H1 (cell line): ENCODE data around the gene GUCY1A2. TPM values are rescaled to one million over a fixed set of nuclear protein-coding genes. Genes with fewer than 3 reads are reported as not detected.

Experiments
- CTCF ChIA-PET: fragments of 300-600 bp; sonication (Branson Sonifier 250); formaldehyde crosslinking; loops from one replicate; lab custom pipeline; 2021; ENCODE audit not compliant: partially characterized antibody; lab: Charles Lee
- POLR2A ChIA-PET: fragments of 300-600 bp; sonication (Branson Sonifier 250); formaldehyde crosslinking; loops from one replicate; lab custom pipeline; 2021; ENCODE audit warnings: inconsistent platforms; ENCODE audit not compliant: partially characterized antibody; lab: Charles Lee
- DNase-seq, 2 experiments: peaks; one replicate each; pipeline versions ENCODE4 v3.0.0 to v3.0.0-alpha.2; 2010 to 2022; ENCODE audit warnings: low spot score in 2 of 2, low read depth in 1 of 2, mixed read lengths in 1 of 2
- FAIRE-seq: peaks from 2 replicates; lab custom pipeline; 2011; peaks lifted over from hg19 to GRCh38; lab: Jason Lieb, UNC
- H2AFZ ChIP-seq: 2 replicates; pipeline ENCODE4 v1.8.1; 2012; ENCODE audit warnings: low read length, inconsistent platforms
- H2AK5ac ChIP-seq: 2 replicates; pipeline ENCODE4 v1.6.1; 2013; ENCODE audit warnings: low read depth, low read length
- H2BK120ac ChIP-seq: replicated peaks from 2 replicates; pipeline ENCODE3; 2013; ENCODE audit warnings: low read depth, low read length, inconsistent platforms
- H2BK12ac ChIP-seq: 2 replicates; pipeline ENCODE4 v1.6.1; 2013; ENCODE audit warnings: low read depth, low read length
- H2BK15ac ChIP-seq: 2 replicates; pipeline ENCODE4 v1.6.1; 2013; ENCODE audit warnings: low read length
- H2BK20ac ChIP-seq: 2 replicates; pipeline ENCODE4 v1.6.1; 2013; ENCODE audit warnings: low read length
- H2BK5ac ChIP-seq: 2 replicates; pipeline ENCODE4 v1.6.1; 2013; ENCODE audit warnings: low read depth, low read length
- H3K14ac ChIP-seq: 2 replicates; pipeline ENCODE4 v1.6.1; 2013; ENCODE audit warnings: inconsistent platforms; ENCODE audit not compliant: insufficient read length
- H3K18ac ChIP-seq: 2 replicates; pipeline ENCODE4 v1.6.1; 2013; ENCODE audit warnings: low read length; ENCODE audit errors: extremely low read depth
- H3K23ac ChIP-seq: 2 replicates; pipeline ENCODE4 v1.6.1; 2013; ENCODE audit warnings: inconsistent platforms; ENCODE audit not compliant: insufficient read length
- H3K23me2 ChIP-seq: 2 replicates; pipeline ENCODE4 v1.6.1; 2013; ENCODE audit warnings: low read depth, low read length
- H3K27ac ChIP-seq: 2 replicates; pipeline ENCODE4 v1.6.1; 2011; ENCODE audit warnings: low read depth, low read length, inconsistent platforms
- H3K27me3 ChIP-seq, 4 experiments: replicated peaks in 1 of 4; 1 replicate in 1 of 4; 2 replicates in 3 of 4; pipeline versions ENCODE4 v1.6.1 to v1.8.1; 2011 to 2013; ENCODE audit warnings: low read length in 3 of 4, mild to moderate bottlenecking in 3 of 4, inconsistent platforms in 2 of 4, mixed read lengths in 2 of 4, moderate library complexity in 1 of 4; ENCODE audit not compliant: control insufficient read depth in 3 of 4, insufficient read depth in 3 of 4; ENCODE audit errors: extremely low read depth in 1 of 4
- H3K36me3 ChIP-seq, 4 experiments: 2 replicates each; pipeline versions ENCODE4 v1.6.1 to v1.8.1; 2011 to 2013; ENCODE audit warnings: mild to moderate bottlenecking in 4 of 4, low read length in 3 of 4, moderate library complexity in 2 of 4, control low read depth in 1 of 4, inconsistent platforms in 1 of 4; ENCODE audit not compliant: insufficient read depth in 4 of 4, control insufficient read depth in 2 of 4
- H3K4ac ChIP-seq: replicated peaks from 2 replicates; pipeline ENCODE3; 2013; ENCODE audit warnings: low read length, low read depth, mixed read lengths, inconsistent platforms; ENCODE audit not compliant: insufficient read length
- H3K4me1 ChIP-seq, 4 experiments: replicated peaks in 1 of 4; 1 replicate in 1 of 4; 2 replicates in 3 of 4; pipeline versions ENCODE4 v1.6.1 to v1.8.1; 2011 to 2013; ENCODE audit warnings: low read length in 3 of 4, inconsistent platforms in 2 of 4, mixed read lengths in 1 of 4; ENCODE audit not compliant: insufficient read depth in 4 of 4, control insufficient read depth in 3 of 4
- H3K4me2 ChIP-seq, 2 experiments: 2 replicates each; pipeline versions ENCODE4 v1.6.1 to v1.8.1; 2011 to 2013; ENCODE audit warnings: low read depth in 2 of 2, low read length in 2 of 2, control low read depth in 1 of 2, inconsistent platforms in 1 of 2, mild to moderate bottlenecking in 1 of 2; ENCODE audit not compliant: insufficient read depth in 1 of 2
- H3K4me3 ChIP-seq, 4 experiments: fragments of 200-600, 300-600 bp in 1 of 4; sonication (generic), shearing (Covaris generic), sonication (Bioruptor Twin) in 1 of 4; 2 replicates each; pipeline versions ENCODE4 v1.5.1 to v1.8.1; 2011 to 2016; ENCODE audit warnings: low read length in 4 of 4, low read depth in 3 of 4, control low read depth in 2 of 4, inconsistent platforms in 2 of 4, mild to moderate bottlenecking in 2 of 4, mixed read lengths in 1 of 4, moderate library complexity in 1 of 4; ENCODE audit not compliant: insufficient read depth in 2 of 4; ENCODE audit errors: extremely low read depth in 1 of 4
- H3K56ac ChIP-seq: replicated peaks from 2 replicates; pipeline ENCODE3; 2013; ENCODE audit warnings: low read depth, mild to moderate bottlenecking, mixed read lengths, low read length, inconsistent platforms; ENCODE audit not compliant: insufficient read length
- H3K79me1 ChIP-seq: 2 replicates; pipeline ENCODE4 v1.6.1; 2013; ENCODE audit warnings: low read depth, low read length, control low read depth
- H3K79me2 ChIP-seq, 2 experiments: 2 replicates each; pipeline versions ENCODE4 v1.6.1 to v1.8.1; 2012 to 2013; ENCODE audit warnings: low read length in 2 of 2, mild to moderate bottlenecking in 2 of 2, inconsistent platforms in 1 of 2; ENCODE audit not compliant: insufficient read depth in 2 of 2, control insufficient read depth in 1 of 2
- H3K9ac ChIP-seq, 4 experiments: replicated peaks in 1 of 4; 1 replicate in 1 of 4; 2 replicates in 3 of 4; pipeline versions ENCODE4 v1.6.1 to v1.8.1; 2011 to 2013; ENCODE audit warnings: low read depth in 3 of 4, low read length in 3 of 4, control low read depth in 2 of 4, mild to moderate bottlenecking in 2 of 4, moderate library complexity in 2 of 4, inconsistent platforms in 1 of 4; ENCODE audit errors: extremely low read depth in 1 of 4
- H3K9me3 ChIP-seq, 2 experiments: 2 replicates each; pipeline versions ENCODE4 v1.6.1 to v1.8.1; 2012 to 2013; ENCODE audit warnings: mild to moderate bottlenecking in 2 of 2, moderate library complexity in 2 of 2, control low read depth in 1 of 2, inconsistent platforms in 1 of 2, low read depth in 1 of 2, low read length in 1 of 2, mixed read lengths in 1 of 2; ENCODE audit not compliant: insufficient read depth in 2 of 2
- H4K20me1 ChIP-seq, 2 experiments: replicated peaks in 1 of 2; 2 replicates each; pipeline versions ENCODE3 to v1.8.1; 2011 to 2013; ENCODE audit warnings: inconsistent platforms in 2 of 2, low read length in 2 of 2, mild to moderate bottlenecking in 1 of 2; ENCODE audit not compliant: insufficient read depth in 2 of 2, control insufficient read depth in 1 of 2
- H4K5ac ChIP-seq: 2 replicates; pipeline ENCODE4 v1.6.1; 2013; ENCODE audit warnings: low read length, low read depth, mixed read lengths, inconsistent platforms; ENCODE audit not compliant: insufficient read length
- H4K8ac ChIP-seq: 2 replicates; pipeline ENCODE4 v1.8.0; 2013; ENCODE audit warnings: mild to moderate bottlenecking, moderate library complexity, low read length, inconsistent platforms; ENCODE audit not compliant: insufficient read depth; ENCODE audit errors: extremely low read depth
- H4K91ac ChIP-seq: replicated peaks from 2 replicates; pipeline ENCODE3; 2013; ENCODE audit warnings: low read length, mixed read lengths, inconsistent platforms; ENCODE audit not compliant: insufficient read length
- CREB1 ChIP-seq: IDR thresholded peaks from 2 replicates; pipeline ENCODE4 v1.6.1; 2012; ENCODE audit warnings: inconsistent platforms
- EP300 ChIP-seq, 2 experiments: IDR thresholded peaks; 1 replicate in 1 of 2; 2 replicates in 1 of 2; pipeline ENCODE4 v1.6.1; 2011 to 2012; ENCODE audit warnings: low read depth in 2 of 2, low read length in 2 of 2, mild to moderate bottlenecking in 2 of 2, borderline replicate concordance in 1 of 2, inconsistent platforms in 1 of 2, moderate library complexity in 1 of 2
- RFX5 ChIP-seq: IDR thresholded peaks from 2 replicates; pipeline ENCODE4 v1.6.1; 2011; ENCODE audit warnings: low read depth, low read length, improper control_type of control experiment, borderline replicate concordance
- SIN3A ChIP-seq, 2 experiments: IDR thresholded peaks in 1 of 2; conservative IDR thresholded peaks in 1 of 2; 2 replicates each; pipeline ENCODE4 v1.6.1; 2011 to 2012; ENCODE audit warnings: low read length in 2 of 2, improper control_type of control experiment in 1 of 2, low read depth in 1 of 2, mild to moderate bottlenecking in 1 of 2
- SIX5 ChIP-seq: IDR thresholded peaks from 2 replicates; pipeline ENCODE4 v1.6.1; 2011; ENCODE audit warnings: mild to moderate bottlenecking, low read depth, low read length
- SP1 ChIP-seq: IDR thresholded peaks from 2 replicates; pipeline ENCODE4 v1.6.1; 2011; ENCODE audit warnings: low read depth, low read length
- WGBS, 2 experiments: shearing (Covaris generic) in 1 of 2; methylation state at CpG; one replicate each; pipeline versions ENCODE4 v1.1.6 to v1.1.7; 2013 to 2015; ENCODE audit warnings: low lambda C conversion rate in 2 of 2, mixed read lengths in 2 of 2, inconsistent platforms in 1 of 2, low coverage in 1 of 2, missing lambda C conversion rate in 1 of 2; ENCODE audit not compliant: insufficient replicate concordance in 2 of 2, insufficient coverage in 1 of 2, insufficient read length in 1 of 2; ENCODE audit errors: extremely low coverage in 1 of 2, missing lambda C conversion rate in 1 of 2; 5-methylcytosine and 5-hydroxymethylcytosine counted together
- polyA plus RNA-seq, 7 experiments: library from polyadenylated mRNA; depleted of rRNA in 3 of 7; stranded (reverse) in 5 of 7; unstranded in 2 of 7; fragments of >200 nt in 5 of 7; fragments of 200-250 nt in 2 of 7; gene quantifications; 1 replicate in 5 of 7; 2 replicates in 1 of 7; 4 replicates in 1 of 7; pipeline versions ENCODE4 v1.2.1 to v1.2.3, GENCODE V29; 2011 to 2013; ENCODE audit warnings: missing spikeins in 2 of 7, mixed read lengths in 2 of 7
- total RNA-seq: library from RNA; stranded (reverse); fragmentation: NEBNext Ultra II Directional; extraction: Animal tissue kit (Norgen Biotek cat#: 25700); gene quantifications from 2 replicates; pipeline ENCODE4 v1.2.1, GENCODE V29; 2021
- TF ChIP-seq, protein P1 (sequence below): IDR thresholded peaks from 2 replicates; pipeline ENCODE4 v1.6.1; 2012; ENCODE audit warnings: inconsistent platforms

The GUCY1A2 gene
- total and polyA plus RNA-seq, 2 of the 8 experiments (the other 6 are each of a cell fraction or from before 2014, with no cell fraction given): 0.11 to 1.9 TPM

DNA sequence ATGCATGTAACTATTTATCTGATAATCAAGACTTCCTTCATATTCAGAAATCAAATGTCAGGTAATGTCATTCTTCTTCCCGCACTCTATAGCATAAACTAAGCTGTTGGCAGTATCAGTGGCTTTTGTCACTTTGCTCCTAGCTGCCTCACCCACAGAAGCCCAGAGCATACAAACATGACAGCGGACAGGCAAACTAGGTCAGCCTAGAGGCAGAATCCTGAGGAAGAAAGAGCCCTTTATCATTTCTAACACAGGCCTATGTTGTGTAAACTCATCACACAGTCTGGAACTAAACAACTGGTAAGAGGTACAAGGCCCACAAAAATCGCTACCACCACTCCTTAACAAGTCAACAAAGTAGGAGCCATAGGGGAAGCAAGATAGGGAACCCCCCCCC is 21.0 kb downstream of the GUCY1A2 start:
- Histone ChIP-seq H3K79me1 (no peaks in the 10 kb centered on the region), H4K20me1 (no peaks in the 10 kb centered on the region), H3K4me1 (no peaks in the 10 kb centered on the region), H2BK20ac (no peak overlapping the region), H3K9ac (no peak overlapping the region), H3K56ac (no peak overlapping the region), H3K4me3 (no peak overlapping the region), H3K4ac (no peak overlapping the region), H3K18ac (no peak overlapping the region), H3K79me2 (no peaks in the 10 kb centered on the region), H3K9me3 (no peaks in the 10 kb centered on the region), H3K4me2 (no peak overlapping the region), H2BK120ac (no peak overlapping the region), H3K27me3 (no peaks in the 10 kb centered on the region), H3K14ac (no peak overlapping the region), H2AK5ac (no peak overlapping the region), H3K36me3 (no peaks in the 10 kb centered on the region), H2BK12ac (no peak overlapping the region), H3K23ac (no peak overlapping the region), H2BK15ac (no peak overlapping the region), H2BK5ac (no peak overlapping the region), H3K23me2 (no peaks in the 10 kb centered on the region), H4K5ac (no peak overlapping the region), H4K91ac (no peak overlapping the region), H2AFZ (no peak overlapping the region), H4K8ac (no peak overlapping the region; the same call in 1 of the 2 replicates), H3K27ac (no peak overlapping the region)
- no peak for TF ChIP-seq SIX5
- TF ChIP-seq EP300 (IDR thresholded peaks at IDR 0.05; ENCODE audit: borderline replicate concordance in 1 of 2, low read depth in 2 of 2, low read length in 2 of 2): no peak
- TF ChIP-seq RFX5: no peak
- TF ChIP-seq SIN3A (conservative IDR thresholded peaks at IDR 0.05 in 1 of 2, IDR thresholded peaks at IDR 0.05 in 1 of 2; ENCODE audit: low read depth in 1 of 2, low read length in 2 of 2): no peak
- TF ChIP-seq, protein P1, sequence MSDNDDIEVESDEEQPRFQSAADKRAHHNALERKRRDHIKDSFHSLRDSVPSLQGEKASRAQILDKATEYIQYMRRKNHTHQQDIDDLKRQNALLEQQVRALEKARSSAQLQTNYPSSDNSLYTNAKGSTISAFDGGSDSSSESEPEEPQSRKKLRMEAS: no peak
- no peak for TF ChIP-seq CREB1
- TF ChIP-seq SP1: no peak
- ChIA-PET CTCF (no interaction called here), POLR2A (interaction anchor here (0.6 kb wide), 1 partner anchor 9 kb away, joined by 3 read pairs; no protein-coding TSS in a partner anchor)
- FAIRE-seq (no peak), DNase-seq (no peak)
- 92% methylated on average over 3 of the region's 3 CpGs; no CpG with 5 or more reads in 1 of the 2 experiments for WGBS, 2 experiments
